K562 (cell line): ENCODE data around the gene PDE8A. TPM values are rescaled to one million over a fixed set of nuclear protein-coding genes. Genes with fewer than 3 reads are reported as not detected.

Experiments used
- ATAC-seq: fragments of 200-7000 bp; cut with Tn5 transposase; 3 replicates; pipeline ENCODE4 v1.9.1; 2020; ENCODE audit warnings: moderate library complexity
- BruUV-seq: library from RNA; stranded (reverse); fragments of 400-500 nt; replicated peaks from 2 replicates; lab custom pipeline; 2021; lab: Mats Ljungman, UMichigan
- CTCF ChIA-PET: fragments of 300-600 bp; formaldehyde crosslinking; extraction: SDS; loops from one replicate; lab custom pipeline; 2021; ENCODE audit warnings: low intra/inter-chr PET ratio; lab: Yijun Ruan, JAX
- POLR2A ChIA-PET: fragments of 300-600, 350-650 bp; sonication (Branson Sonifier 250); formaldehyde crosslinking; extraction: SDS; loops from one replicate; lab custom pipeline; 2021; ENCODE audit warnings: antibody characterized with exemption, inconsistent platforms; lab: Yijun Ruan, JAX
- DNase-seq, 4 experiments: peaks; one replicate each; pipeline versions ENCODE4 v3.0.0 to v3.0.0-alpha.2; 2011 to 2018; ENCODE audit warnings: low spot score in 3 of 4, mixed read lengths in 3 of 4; ENCODE audit errors: extremely low read depth in 1 of 4
- FAIRE-seq: peaks from 2 replicates; lab custom pipeline; 2011; peaks lifted over from hg19 to GRCh38; lab: Jason Lieb, UNC
- H2AFZ ChIP-seq: 2 replicates; pipeline ENCODE4 v1.6.0; 2011; ENCODE audit warnings: low read depth, low read length, control low read depth, inconsistent platforms
- H3K27ac ChIP-seq: fragments of 200-600 bp; 3 replicates; pipeline ENCODE4 v1.8.0; 2011; ENCODE audit warnings: low read depth, mild to moderate bottlenecking, control low read depth, inconsistent platforms, low read length, moderate library complexity, mixed read lengths; ENCODE audit errors: extremely low read depth
- H3K27me3 ChIP-seq, 2 experiments: fragments of 300-600 bp in 1 of 2; 2 replicates in 1 of 2; 3 replicates in 1 of 2; pipeline versions ENCODE4 v1.6.0 to v1.8.0; 2011; ENCODE audit warnings: inconsistent platforms in 2 of 2, low read length in 2 of 2, mild to moderate bottlenecking in 1 of 2, mixed read lengths in 1 of 2, moderate library complexity in 1 of 2; ENCODE audit not compliant: control insufficient read depth in 2 of 2, insufficient read depth in 2 of 2
- H3K36me3 ChIP-seq: fragments of 300-600 bp; 3 replicates; pipeline ENCODE4 v1.8.0; 2011; ENCODE audit warnings: mild to moderate bottlenecking, low read length, inconsistent platforms; ENCODE audit not compliant: control insufficient read depth, insufficient read depth
- H3K4me1 ChIP-seq, 2 experiments: fragments of 200-600 bp in 1 of 2; replicated peaks in 1 of 2; 2 replicates in 1 of 2; 3 replicates in 1 of 2; pipeline versions ENCODE4 v1.5.1 to v1.8.0; 2011; ENCODE audit warnings: inconsistent platforms in 2 of 2, low read length in 2 of 2, mild to moderate bottlenecking in 1 of 2, mixed read lengths in 1 of 2, moderate library complexity in 1 of 2; ENCODE audit not compliant: control insufficient read depth in 2 of 2, insufficient read depth in 2 of 2
- H3K4me2 ChIP-seq: 2 replicates; pipeline ENCODE4 v1.6.1; 2011; ENCODE audit warnings: low read length, control low read depth, inconsistent platforms, mixed read lengths; ENCODE audit not compliant: insufficient read depth
- H3K4me3 ChIP-seq: fragments of 200-600 bp; sonication (generic), shearing (Covaris generic); 2 replicates; pipeline ENCODE4 v1.5.1; 2016; ENCODE audit warnings: control low read depth, inconsistent platforms
- H3K79me2 ChIP-seq: fragments of 200-600 bp; 3 replicates; pipeline ENCODE4 v1.8.0; 2011; ENCODE audit warnings: low read length, inconsistent platforms; ENCODE audit not compliant: control insufficient read depth, insufficient read depth
- H3K9ac ChIP-seq, 2 experiments: 2 replicates each; pipeline versions ENCODE4 v1.6.0 to v1.6.1; 2011; ENCODE audit warnings: low read depth in 2 of 2, low read length in 2 of 2, control low read depth in 1 of 2, inconsistent platforms in 1 of 2, mild to moderate bottlenecking in 1 of 2, mixed read lengths in 1 of 2; ENCODE audit not compliant: insufficient read depth in 1 of 2
- H3K9me1 ChIP-seq: one replicate; pipeline ENCODE4 v1.6.0; 2011; ENCODE audit warnings: inconsistent platforms, mild to moderate bottlenecking, low read length, moderate library complexity; ENCODE audit not compliant: control insufficient read depth, insufficient read depth
- H3K9me3 ChIP-seq: replicated peaks from 2 replicates; pipeline ENCODE4 v1.5.1; 2011; ENCODE audit warnings: low read depth, low read length, inconsistent platforms; ENCODE audit not compliant: control insufficient read depth, insufficient read depth
- H4K20me1 ChIP-seq: replicated peaks from 2 replicates; pipeline ENCODE4 v1.6.1; 2011; ENCODE audit warnings: low read length, inconsistent platforms, mixed read lengths; ENCODE audit not compliant: control insufficient read depth, insufficient read depth
- BRF1 ChIP-seq: IDR thresholded peaks from 3 replicates; pipeline ENCODE4 v1.6.1; 2011; ENCODE audit warnings: borderline replicate concordance, mild to moderate bottlenecking; ENCODE audit not compliant: insufficient read length; ENCODE audit errors: extremely low read depth
- EZH2 ChIP-seq: IDR thresholded peaks from 2 replicates; pipeline ENCODE4 v1.6.1; 2012; ENCODE audit warnings: low read depth, mild to moderate bottlenecking, inconsistent platforms, low read length, borderline replicate concordance
- FOXA3 ChIP-seq, 2 experiments: fragments of 450-650 bp in 1 of 2; sonication (generic) in 1 of 2; formaldehyde crosslinking; IDR thresholded peaks in 1 of 2; conservative IDR thresholded peaks in 1 of 2; 2 replicates each; pipeline versions ENCODE4 v1.4.0 to v1.8.0; 2020 to 2022; ENCODE audit warnings: mild to moderate bottlenecking in 2 of 2, missing genetic modification reagents in 1 of 2
- PCBP1 ChIP-seq: fragments of 200-400 bp; formaldehyde crosslinking; IDR thresholded peaks from 2 replicates; pipeline ENCODE4 v1.6.1; 2018; ENCODE audit warnings: mild to moderate bottlenecking, low read depth, low read length; ENCODE audit not compliant: poor library complexity, severe bottlenecking
- SNRNP70 ChIP-seq: fragments of 200-400 bp; formaldehyde crosslinking; optimal IDR thresholded peaks from 2 replicates; pipeline ENCODE3; 2017; ENCODE audit warnings: low read depth, low read length
- WGBS: fragments of 100-300 bp; shearing (Covaris generic); methylation state at CpG from one replicate; pipeline ENCODE4 v1.1.6; 2016; ENCODE audit warnings: low coverage, mixed read lengths; ENCODE audit not compliant: insufficient coverage; ENCODE audit errors: missing lambda C conversion rate; 5-methylcytosine and 5-hydroxymethylcytosine counted together
- in situ Hi-C: fragments of 300-500 bp; cut with MboI; formaldehyde crosslinking; loops from 4 replicates; pipeline ENCODE4 v1.15.0; 2018; ENCODE audit warnings: inconsistent platforms, mixed read lengths
- intact Hi-C: fragments of 100-400 bp; cut with micrococcal nuclease; formaldehyde crosslinking; loops from 2 replicates; pipeline ENCODE4 v1.14.2; 2022
- polyA plus RNA-seq, 8 experiments: library from polyadenylated mRNA; depleted of rRNA in 4 of 8; stranded (reverse) in 5 of 8; unstranded in 3 of 8; fragments of >200 nt; fragmentation: Nextera tagmentation in 2 of 8; fragmentation: Illumina TruSeq in 1 of 8; extraction: Ambion mirVana in 2 of 8; extraction: Trizol in 1 of 8; gene quantifications; 2 replicates each; pipeline versions ENCODE4 v1.2.1 to v1.2.3, GENCODE V29; 2011 to 2014; ENCODE audit warnings: inconsistent platforms in 1 of 8, missing spikeins in 1 of 8
- total RNA-seq, 7 experiments: library from RNA; depleted of rRNA in 6 of 7; stranded (reverse); fragments of >200 nt in 6 of 7; fragmentation: Illumina TruSeq in 2 of 7; extraction: Trizol in 2 of 7; gene quantifications; 2 replicates each; pipeline versions ENCODE4 v1.2.1 to v1.2.3, GENCODE V29; 2011 to 2021; ENCODE audit warnings: low replicate concordance in 1 of 7

The PDE8A gene
- total and polyA plus RNA-seq, 9 of the 15 experiments (the other 6 are each of a cell fraction or from before 2014, with no cell fraction given) = 5.9 to 40.3 (median 19.8) TPM

GRCh38 chr15:85062560-85062959, 80.9 kb downstream of the PDE8A start (continued):
- TF ChIP-seq PCBP1 (no peak), EZH2 (no peak), SNRNP70 (no peak)

- in situ Hi-C loops = no loop called here
- Histone ChIP-seq H3K4me3 (no peak overlapping the region), H3K9ac (no peak overlapping the region), H4K20me1 (no peaks in the 10 kb centered on the region), H3K9me1 (no peaks in the 10 kb centered on the region), H3K4me1 (no peaks in the 10 kb centered on the region), H3K79me2 (peaks cover 37% of the 10 kb centered on the region), H3K36me3 (peaks cover 10% of the 10 kb centered on the region; the same call in 1 of the 3 replicates), H3K27me3 (no peaks in the 10 kb centered on the region), H3K9me3 (no peaks in the 10 kb centered on the region; the same call in 1 of the 2 replicates)
- intact Hi-C loops = loop anchor here (5.0 kb wide), 1 partner anchor 54 kb away; no protein-coding TSS in a partner anchor
- no TSS peak for BruUV-seq
- FAIRE-seq = no peak
- POLR2A ChIA-PET = no interaction called here
- DNase-seq = no peak
- CTCF ChIA-PET = no interaction called here
- TF ChIP-seq BRF1 = no peak
- no peak for TF ChIP-seq FOXA3 (CRISPR knock-in tag; conservative IDR thresholded peaks at IDR 0.05 in 1 of 2, IDR thresholded peaks at IDR 0.05 in 1 of 2)
- TF ChIP-seq, all 486 proteins: peak for 0
- Histone ChIP-seq H2AFZ (no peak overlapping the region), H3K4me2 (no peak overlapping the region), H3K27ac (no peak overlapping the region)
- WGBS = 83% methylated on average over 2 of the region's 2 CpGs
- ATAC-seq = no peak
These were observed 81.4 kb downstream of the PDE8A start for GRCh38 chr15:85063088-85063487.
